Neural progenitor cell (in vitro differentiated cells): Measurements from ENCODE around the gene PEX14. TPM values are rescaled to one million over a fixed set of nuclear protein-coding genes. Genes with fewer than 3 reads are reported as not detected.
A peak's percentile ranks its signal among the peaks of the same experiment; 100 is the strongest.

Experiments
- DNase-seq: peaks from one replicate; pipeline ENCODE4 v3.0.0-alpha.2; 2016; ENCODE audit warnings: low spot score
- H2AFZ ChIP-seq: fragments of 200-600 bp; sonication (generic); replicated peaks from 2 replicates; pipeline ENCODE4 v1.6.1; 2016; ENCODE audit warnings: antibody characterized with exemption
- H3F3A ChIP-seq: fragments of 200-600 bp; sonication (generic); 2 replicates; pipeline ENCODE4 v1.6.1; 2016; ENCODE audit warnings: antibody characterized with exemption, low read depth
- H3K27ac ChIP-seq: fragments of 200-600 bp; sonication (generic); 2 replicates; pipeline ENCODE4 v1.5.1; 2016; ENCODE audit warnings: mild to moderate bottlenecking
- H3K27me3 ChIP-seq: fragments of 200-600 bp; sonication (generic); 2 replicates; pipeline ENCODE4 v1.6.1; 2016; ENCODE audit warnings: mild to moderate bottlenecking, moderate library complexity
- H3K36me3 ChIP-seq: fragments of 200-600 bp; sonication (generic); 2 replicates; pipeline ENCODE4 v1.5.1; 2016
- H3K4me1 ChIP-seq: fragments of 200-600 bp; sonication (generic); 2 replicates; pipeline ENCODE4 v1.6.1; 2016; ENCODE audit warnings: mixed run types
- H3K4me2 ChIP-seq: fragments of 200-600 bp; sonication (generic); 2 replicates; pipeline ENCODE4 v1.6.1; 2016
- H3K4me3 ChIP-seq: fragments of 200-600 bp; sonication (generic); 2 replicates; pipeline ENCODE4 v1.5.1; 2016
- H3K79me2 ChIP-seq: fragments of 200-600 bp; sonication (generic); 2 replicates; pipeline ENCODE4 v1.6.1; 2016; ENCODE audit warnings: low read depth
- H3K9ac ChIP-seq: fragments of 200-600 bp; sonication (generic); 2 replicates; pipeline ENCODE4 v1.6.1; 2016
- H3K9me3 ChIP-seq: fragments of 200-600 bp; sonication (generic); 2 replicates; pipeline ENCODE4 v1.5.1; 2016; ENCODE audit warnings: low read depth
- H4K20me1 ChIP-seq: fragments of 200-600 bp; sonication (generic); 2 replicates; pipeline ENCODE4 v1.6.1; 2016; ENCODE audit warnings: low read depth
- H3K27ac Mint-ChIP-seq: 3 replicates; pipeline ENCODE4 v1.8.0; 2021; ENCODE audit warnings: mixed read lengths
- H3K27me3 Mint-ChIP-seq: 2 replicates; pipeline ENCODE4 v1.8.0; 2022; ENCODE audit warnings: low read depth, mild to moderate bottlenecking, inconsistent platforms, moderate library complexity, mixed read lengths; ENCODE audit not compliant: insufficient read depth
- H3K36me3 Mint-ChIP-seq: 3 replicates; pipeline ENCODE4 v1.8.0; 2021; ENCODE audit warnings: mixed read lengths
- H3K4me1 Mint-ChIP-seq: 3 replicates; pipeline ENCODE4 v1.8.0; 2021; ENCODE audit warnings: mixed read lengths
- H3K4me3 Mint-ChIP-seq: 3 replicates; pipeline ENCODE4 v1.8.0; 2021; ENCODE audit warnings: mild to moderate bottlenecking, moderate library complexity, mixed read lengths
- H3K9me3 Mint-ChIP-seq: 3 replicates; pipeline ENCODE4 v1.8.0; 2020; ENCODE audit warnings: mixed read lengths
- CTCF ChIP-seq: fragments of 200-600 bp; sonication (generic); IDR thresholded peaks from 2 replicates; pipeline ENCODE4 v1.5.1; 2017; ENCODE audit warnings: antibody characterized with exemption, mild to moderate bottlenecking
- EZH2 ChIP-seq: fragments of 200-600 bp; sonication (generic); IDR thresholded peaks from 2 replicates; pipeline ENCODE4 v1.6.1; 2017; ENCODE audit warnings: antibody characterized with exemption, mild to moderate bottlenecking, moderate library complexity
- EZH2phosphoT487 ChIP-seq: fragments of 200-600 bp; sonication (generic); IDR thresholded peaks from 2 replicates; pipeline ENCODE4 v1.6.1; 2017; ENCODE audit warnings: antibody characterized with exemption
- total RNA-seq: library from RNA; depleted of rRNA; stranded (reverse); fragments of >200 nt; gene quantifications from 2 replicates; pipeline ENCODE4 v1.2.3, GENCODE V29; 2015; ENCODE audit warnings: low replicate concordance

The PEX14 gene
- total RNA-seq, 1 donor from 2014 or later: 9.3 TPM

- H3K79me2 ChIP-seq: no peaks in the 10 kb centered on the region
- H3K9me3 ChIP-seq: no peaks in the 10 kb centered on the region
- peak overlapping the region; percentile 12 for H3K4me2 ChIP-seq
- H3K36me3 Mint-ChIP-seq: peaks cover 17% of the 10 kb centered on the region
- no peak overlapping the region for H2AFZ ChIP-seq
- H3K4me1 ChIP-seq: peaks cover 36% of the 10 kb centered on the region
- H3K9me3 Mint-ChIP-seq: no peaks in the 10 kb centered on the region
- peaks cover 77% of the 10 kb centered on the region for H4K20me1 ChIP-seq
- H3K4me1 Mint-ChIP-seq: peaks cover 53% of the 10 kb centered on the region
- no peak for DNase-seq
- H3K4me3 ChIP-seq: no peak overlapping the region
- peaks cover 2% of the 10 kb centered on the region for H3K27me3 Mint-ChIP-seq
- peaks cover 6% of the 10 kb centered on the region for H3K36me3 ChIP-seq
- no peaks in the 10 kb centered on the region for H3K27me3 ChIP-seq
- no peak for TF ChIP-seq CTCF
- TF ChIP-seq EZH2: no peak
- TF ChIP-seq EZH2phosphoT487: no peak
- H3K9ac ChIP-seq: no peak overlapping the region
- H3F3A ChIP-seq: peaks cover 13% of the 10 kb centered on the region
- H3K27ac Mint-ChIP-seq: no peak overlapping the region
- H3K4me3 Mint-ChIP-seq: no peak overlapping the region
- H3K27ac ChIP-seq: no peak overlapping the region
Observed at GRCh38 chr1:10540277-10541005, 65.7 kb downstream of the PEX14 start.

GRCh38 chr1:10541286-10541685, 66.5 kb downstream of the PEX14 start:
- peaks cover 36% of the 10 kb centered on the region for H3K4me1 ChIP-seq
- no peaks in the 10 kb centered on the region for H3K9me3 ChIP-seq
- no peak overlapping the region for H3K27ac ChIP-seq
- no peak overlapping the region for H2AFZ ChIP-seq
- Mint-ChIP-seq H3K4me1 (peaks cover 45% of the 10 kb centered on the region), H3K36me3 (peaks cover 17% of the 10 kb centered on the region), H3K4me3 (no peak overlapping the region), H3K27ac (no peak overlapping the region), H3K9me3 (no peaks in the 10 kb centered on the region), H3K27me3 (peaks cover 2% of the 10 kb centered on the region)
- DNase-seq: no peak
- TF ChIP-seq CTCF (no peak), EZH2 (no peak), EZH2phosphoT487 (no peak)
- no peaks in the 10 kb centered on the region for H3K27me3 ChIP-seq
- no peak overlapping the region for H3K4me3 ChIP-seq
- H3K4me2 ChIP-seq: no peak overlapping the region
- peaks cover 77% of the 10 kb centered on the region for H4K20me1 ChIP-seq
- H3F3A ChIP-seq: peaks cover 13% of the 10 kb centered on the region
- H3K36me3 ChIP-seq: peaks cover 6% of the 10 kb centered on the region
- H3K9ac ChIP-seq: no peak overlapping the region
- H3K79me2 ChIP-seq: no peaks in the 10 kb centered on the region

- Mint-ChIP-seq H3K27ac (no peak overlapping the region), H3K9me3 (no peaks in the 10 kb centered on the region), H3K4me3 (no peak overlapping the region), H3K4me1 (peaks cover 23% of the 10 kb centered on the region), H3K27me3 (peaks cover 2% of the 10 kb centered on the region), H3K36me3 (peaks cover 11% of the 10 kb centered on the region)
- H3K4me1 ChIP-seq: peaks cover 20% of the 10 kb centered on the region
- H3K36me3 ChIP-seq: peaks cover 6% of the 10 kb centered on the region
- no peak overlapping the region for H3K9ac ChIP-seq
- DNase-seq: no peak
- no peak overlapping the region for H3K4me3 ChIP-seq
- H3K27ac ChIP-seq: no peak overlapping the region
- peaks cover 13% of the 10 kb centered on the region for H3F3A ChIP-seq
- peaks cover 65% of the 10 kb centered on the region for H4K20me1 ChIP-seq
- H2AFZ ChIP-seq: no peak overlapping the region
- H3K9me3 ChIP-seq: no peaks in the 10 kb centered on the region
- TF ChIP-seq EZH2 (no peak), EZH2phosphoT487 (no peak), CTCF (no peak)
- H3K27me3 ChIP-seq: no peaks in the 10 kb centered on the region
- H3K4me2 ChIP-seq: no peak overlapping the region
- H3K79me2 ChIP-seq: no peaks in the 10 kb centered on the region
Observed at GRCh38 chr1:10544239-10544638, 69.5 kb downstream of the PEX14 start.
